ENCODE measurements around the gene CTSF.
"Not testable (repeated sequence)": the region's sequence is repeated elsewhere in the genome, so short reads cannot be mapped to it uniquely, and the experiment has no call there.

The CTSF gene

DNA sequence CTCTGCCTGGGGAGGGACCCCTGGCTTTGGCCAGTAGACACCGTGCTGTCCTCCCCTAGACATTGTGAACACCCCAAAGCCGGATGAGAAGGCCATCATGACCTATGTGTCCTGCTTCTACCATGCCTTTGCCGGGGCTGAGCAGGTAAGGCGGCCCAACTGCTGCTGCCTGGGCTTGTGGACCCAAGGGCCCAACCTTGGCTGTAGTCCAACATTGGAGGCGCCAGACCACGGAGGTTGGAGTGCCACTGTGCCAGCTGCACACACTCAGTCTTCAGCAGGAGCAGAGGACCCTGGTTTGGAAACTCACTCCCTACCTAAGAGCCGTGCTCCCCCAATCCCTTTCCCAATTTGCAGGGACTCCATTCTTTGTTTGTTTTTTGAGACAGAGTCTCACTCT is 12.3 kb downstream of the CTSF start:
- no peak for DNase-seq

DNA sequence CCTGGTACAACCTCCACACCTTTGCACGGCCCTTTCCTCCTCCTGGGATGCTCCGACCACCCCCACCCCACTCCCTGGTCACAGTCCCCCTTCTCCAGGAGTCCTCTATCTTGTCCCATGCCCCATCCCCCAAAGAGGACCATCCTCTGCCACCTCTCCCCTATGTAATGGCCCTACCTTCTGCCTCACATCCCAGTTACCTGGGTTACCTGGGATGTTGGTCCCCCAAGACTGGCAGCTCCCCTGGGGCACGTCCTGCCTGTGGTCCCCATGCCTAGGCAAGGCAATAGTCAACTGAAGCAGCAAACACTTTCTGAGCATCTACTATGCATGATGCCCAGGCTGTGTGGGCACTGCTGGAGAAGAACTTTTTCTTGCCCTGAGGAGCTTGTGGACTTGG is 13.0 kb downstream of the CTSF start:
- DNase-seq = no peak

DNA sequence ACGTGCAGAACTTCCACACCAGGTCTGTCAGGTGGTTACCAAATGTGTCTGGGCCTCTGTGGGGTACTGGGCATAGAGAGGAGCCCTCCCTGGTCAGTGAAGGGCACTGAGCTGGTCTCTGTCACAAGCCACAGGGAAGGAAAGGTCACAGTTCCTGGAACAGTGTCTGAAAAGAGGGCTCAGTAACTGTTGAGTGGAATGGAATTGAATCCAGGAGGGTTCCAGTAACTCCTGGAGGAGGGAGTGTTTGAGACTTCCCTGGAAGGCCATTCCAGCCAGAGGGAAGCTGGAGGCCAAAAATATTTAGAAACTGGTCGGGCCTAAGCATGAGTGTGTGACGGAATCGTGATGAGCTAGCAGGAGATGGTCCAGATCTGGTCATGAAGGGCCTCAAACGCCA is 13.8 kb downstream of the CTSF start:
- DNase-seq = no peak

DNA sequence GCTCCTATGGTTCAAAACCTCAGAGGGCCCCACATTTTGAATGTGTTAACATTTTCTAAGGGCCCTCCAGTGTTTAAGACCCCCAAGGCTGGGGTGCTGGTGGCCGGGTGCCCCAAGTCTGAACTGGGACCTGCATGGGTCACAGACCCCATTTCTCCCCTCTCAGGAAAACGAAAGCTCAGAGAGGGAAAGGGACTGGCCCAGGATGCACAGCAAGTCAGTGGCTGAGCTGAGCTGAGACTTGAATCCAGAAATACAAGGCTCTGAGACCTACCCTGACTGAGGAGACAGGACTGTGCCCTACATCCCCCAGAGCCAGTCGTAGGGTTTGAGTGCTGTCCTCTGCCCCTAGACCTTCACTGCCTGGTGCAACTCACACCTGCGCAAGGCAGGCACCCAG is 17.5 kb downstream of the CTSF start:
- DNase-seq = no peak

DNA sequence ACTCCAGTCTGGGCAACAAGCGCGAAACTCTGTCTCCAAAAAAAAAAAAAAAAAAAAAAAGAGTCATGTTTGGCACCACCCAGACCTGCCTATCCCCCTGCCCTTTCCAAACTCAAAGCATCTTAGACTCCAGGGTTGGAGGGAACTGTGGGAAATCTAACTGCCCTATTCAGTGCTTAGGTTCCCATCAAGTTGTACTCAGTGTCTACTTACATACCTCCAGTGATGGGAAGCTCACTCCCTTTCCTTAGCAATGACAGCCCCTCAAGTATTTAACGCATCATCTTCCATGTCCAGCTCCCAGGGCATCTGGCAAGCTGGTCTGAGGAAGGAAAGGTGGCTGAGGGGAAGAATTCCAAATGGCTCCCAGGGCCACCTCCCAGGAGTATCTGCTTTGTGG is 18.7 kb downstream of the CTSF start:
- no peak for DNase-seq

DNA sequence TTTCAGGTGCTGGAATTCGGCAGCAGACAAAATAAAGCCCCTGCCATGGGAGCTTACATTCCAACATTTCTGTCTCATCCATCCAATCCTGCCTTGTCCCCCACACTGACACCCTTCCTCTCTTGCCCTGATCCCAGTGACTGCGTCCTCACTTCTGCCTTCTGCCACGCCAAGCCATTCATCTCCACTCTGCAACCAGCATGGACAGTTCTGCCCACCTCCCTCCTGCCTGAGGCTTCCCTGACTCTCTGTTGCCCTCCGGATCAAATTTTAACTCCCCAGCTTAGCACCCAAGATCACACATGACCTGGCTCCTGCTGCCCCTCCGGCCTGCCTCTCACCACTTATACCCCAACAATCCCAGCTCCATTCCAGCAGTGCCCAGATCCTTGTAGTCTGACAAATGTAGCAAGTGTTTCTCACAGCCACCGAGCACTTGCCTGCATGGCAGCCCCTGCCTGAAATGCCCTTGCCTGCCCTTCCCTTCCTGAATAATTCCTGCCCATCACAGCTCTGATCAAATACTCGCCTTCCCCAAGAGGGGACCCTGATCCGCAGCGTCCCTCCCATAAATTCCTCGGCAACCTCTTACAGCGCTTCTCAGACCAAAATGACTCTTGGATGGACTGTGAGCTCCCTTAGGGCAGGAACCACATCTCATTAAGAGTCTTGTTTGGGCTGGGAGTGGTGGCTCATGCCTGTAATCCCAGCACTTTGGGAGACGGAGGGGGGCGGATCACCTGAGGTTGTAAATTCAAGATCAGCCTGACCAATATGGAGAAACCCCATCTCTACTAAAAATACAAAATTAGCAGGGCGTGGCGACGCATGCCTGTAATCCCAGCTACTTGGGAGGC is 19.4 kb downstream of the CTSF start:
- DNase-seq = no peak

DNA sequence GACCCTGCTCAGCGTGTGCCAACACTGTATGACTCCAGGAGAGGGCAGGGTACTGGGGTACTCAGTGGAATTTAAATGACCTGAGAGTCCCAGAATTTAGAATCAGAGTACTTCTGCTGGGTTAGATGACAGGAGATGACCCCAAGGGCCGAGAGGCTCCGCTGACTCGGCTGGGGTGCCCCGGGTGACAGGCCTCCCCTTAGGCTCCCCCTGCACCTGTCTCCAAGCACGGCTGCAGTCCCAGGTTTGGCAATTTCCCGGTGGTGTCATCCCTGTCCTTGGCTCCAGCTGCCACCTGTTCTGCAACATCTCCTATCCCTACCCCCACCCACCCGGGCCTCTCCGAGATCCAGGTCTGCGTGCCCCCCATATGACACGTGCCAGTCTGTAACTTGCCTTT is 20.4 kb downstream of the CTSF start:
- no peak for DNase-seq

DNA sequence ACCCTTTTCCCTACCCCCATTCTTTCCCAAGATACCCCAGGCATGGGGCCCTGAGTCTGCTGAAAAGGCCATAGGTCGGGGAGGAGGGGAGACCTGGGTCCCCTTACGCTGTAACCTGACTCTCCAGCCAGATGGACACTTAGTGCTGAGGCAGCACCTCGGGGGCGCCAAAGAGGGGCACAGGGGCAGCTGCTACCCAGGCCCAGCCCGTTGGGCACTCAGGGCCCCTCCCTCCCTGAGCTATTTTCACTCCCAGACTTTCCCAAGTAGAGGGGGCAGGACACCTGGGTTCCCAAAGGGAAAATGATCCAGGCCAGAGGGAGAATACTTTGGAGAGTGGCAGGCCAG is 20.8 kb downstream of the CTSF start:
- no peak for DNase-seq

DNA sequence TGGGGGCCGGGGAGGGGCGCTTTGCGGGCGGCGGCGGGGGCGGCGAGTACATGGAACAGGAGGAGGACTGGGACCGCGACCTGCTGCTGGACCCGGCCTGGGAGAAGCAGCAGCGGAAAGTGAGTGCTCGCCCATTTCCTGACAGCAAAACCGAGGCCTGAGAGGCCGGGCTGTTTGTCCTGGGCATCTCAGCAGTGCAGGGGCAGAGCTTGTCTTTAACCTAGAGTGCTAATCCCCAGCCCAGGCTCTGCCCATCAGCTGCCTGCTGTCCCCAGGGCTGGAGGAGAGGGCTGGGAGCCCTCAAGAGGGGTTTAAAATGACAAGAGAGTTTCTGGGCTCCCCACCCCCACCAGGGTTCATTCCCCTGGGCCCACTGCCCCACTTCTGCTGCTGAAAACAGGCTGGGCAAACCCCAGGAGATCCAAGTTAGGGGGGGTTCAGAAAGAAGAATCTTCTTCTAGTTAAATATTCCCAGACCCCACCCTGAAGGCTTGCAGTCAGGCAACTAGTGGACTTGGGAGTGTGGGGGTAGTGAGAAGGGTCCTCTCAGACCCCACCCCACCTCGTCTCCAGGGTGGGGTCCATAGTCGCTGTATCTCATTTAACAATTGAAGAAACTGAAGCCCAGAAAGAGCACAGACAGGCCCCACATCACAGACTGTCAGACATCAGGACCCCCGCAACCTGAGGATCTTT is 21.3 kb downstream of the CTSF start:
- no peak for DNase-seq

DNA sequence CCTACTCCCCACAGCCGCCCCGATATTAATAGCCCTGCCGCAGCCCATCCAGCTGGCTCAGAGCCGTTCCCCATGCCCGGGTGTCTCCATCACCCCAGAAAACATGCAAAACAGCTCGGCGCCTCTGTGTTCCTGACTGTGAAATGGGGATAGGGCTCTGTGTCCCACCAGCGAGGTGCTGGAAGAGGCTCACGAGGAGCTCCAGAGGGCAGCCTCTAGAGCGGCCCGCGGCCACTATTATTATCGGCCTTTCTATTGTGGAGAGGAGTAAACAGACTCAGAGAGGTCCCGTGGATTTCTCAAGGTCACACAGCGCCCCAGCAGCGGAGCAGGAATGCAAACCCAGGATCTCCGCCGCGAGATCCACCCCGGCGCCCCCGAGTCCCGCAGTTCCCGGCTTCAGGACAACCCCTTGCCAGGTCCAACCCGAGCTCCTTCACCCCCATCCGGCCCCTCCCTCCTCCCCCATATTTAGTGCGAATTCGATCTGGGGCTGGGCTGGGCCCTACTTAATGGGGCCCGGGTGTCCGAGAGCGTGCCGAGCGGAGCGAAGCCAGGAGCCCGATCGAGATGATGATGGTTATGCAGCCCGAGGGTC is 21.9 kb downstream of the CTSF start, which contains the start of gene ACTN3:
TSS of gene ACTN3 (plus strand) at position 536 of the 598 bp plus-strand sequence. CDS start at position 571, 35 bp downstream.
- DNase-seq = no peak

DNA sequence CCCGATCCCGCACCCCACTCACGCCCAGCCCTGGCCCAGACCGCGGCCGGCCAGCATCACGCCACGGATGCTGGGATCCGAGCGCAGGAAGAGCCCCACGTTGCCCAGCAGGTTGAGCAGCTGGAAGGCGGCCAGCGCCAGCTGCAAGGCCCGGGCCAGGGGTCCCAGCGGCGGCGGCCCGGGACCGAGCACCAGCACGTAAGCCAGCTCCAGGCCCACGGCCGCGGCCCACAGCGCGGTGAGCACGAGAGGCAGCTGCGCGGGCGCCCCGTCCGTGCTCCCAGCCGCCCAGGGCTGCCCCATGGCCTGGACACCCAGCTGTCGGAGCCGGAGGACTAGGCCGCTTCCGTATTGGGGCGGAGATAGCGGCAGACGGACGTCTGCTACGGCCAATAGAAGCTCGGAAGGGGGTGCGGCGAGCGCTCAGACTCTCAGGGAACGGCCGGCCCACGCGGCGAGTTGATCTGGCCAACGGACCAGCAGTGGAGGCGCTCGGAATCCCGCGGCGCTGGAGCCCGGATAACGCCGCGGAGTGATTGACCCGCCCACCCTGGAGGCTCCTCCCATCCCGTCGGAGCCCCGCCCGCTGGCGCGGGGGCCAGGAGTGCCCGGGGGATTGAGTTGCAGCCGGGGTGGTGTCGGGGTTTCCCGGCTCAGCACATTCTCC is 22.6 kb downstream of the CTSF start, which contains the start of gene ZDHHC24:
TSS of gene ZDHHC24 (minus strand) at position 348 of the 667 bp plus-strand sequence. CDS start at position 303, 45 bp downstream.
- DNase-seq = peak; percentile 89

DNA sequence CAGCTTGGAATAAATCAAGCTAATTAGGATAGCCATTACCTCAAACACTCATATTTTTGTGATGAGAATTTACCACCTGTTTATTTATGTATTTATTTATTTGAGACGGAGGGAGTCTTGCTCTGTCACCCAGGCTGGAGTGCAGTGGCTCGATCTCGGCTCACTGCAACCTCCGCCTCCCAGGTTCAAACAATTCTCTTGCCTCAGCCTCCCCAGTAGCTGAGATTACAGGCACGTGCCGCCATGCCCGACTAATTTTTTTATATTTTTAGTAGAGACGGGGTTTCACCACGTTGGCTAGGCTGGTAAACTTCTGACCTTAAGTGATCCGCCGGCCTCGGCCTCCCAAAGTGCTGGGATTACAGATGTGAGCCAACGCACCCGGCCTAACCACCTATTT is 23.5 kb downstream of the CTSF start:
- not testable (repeated sequence) for DNase-seq

DNA sequence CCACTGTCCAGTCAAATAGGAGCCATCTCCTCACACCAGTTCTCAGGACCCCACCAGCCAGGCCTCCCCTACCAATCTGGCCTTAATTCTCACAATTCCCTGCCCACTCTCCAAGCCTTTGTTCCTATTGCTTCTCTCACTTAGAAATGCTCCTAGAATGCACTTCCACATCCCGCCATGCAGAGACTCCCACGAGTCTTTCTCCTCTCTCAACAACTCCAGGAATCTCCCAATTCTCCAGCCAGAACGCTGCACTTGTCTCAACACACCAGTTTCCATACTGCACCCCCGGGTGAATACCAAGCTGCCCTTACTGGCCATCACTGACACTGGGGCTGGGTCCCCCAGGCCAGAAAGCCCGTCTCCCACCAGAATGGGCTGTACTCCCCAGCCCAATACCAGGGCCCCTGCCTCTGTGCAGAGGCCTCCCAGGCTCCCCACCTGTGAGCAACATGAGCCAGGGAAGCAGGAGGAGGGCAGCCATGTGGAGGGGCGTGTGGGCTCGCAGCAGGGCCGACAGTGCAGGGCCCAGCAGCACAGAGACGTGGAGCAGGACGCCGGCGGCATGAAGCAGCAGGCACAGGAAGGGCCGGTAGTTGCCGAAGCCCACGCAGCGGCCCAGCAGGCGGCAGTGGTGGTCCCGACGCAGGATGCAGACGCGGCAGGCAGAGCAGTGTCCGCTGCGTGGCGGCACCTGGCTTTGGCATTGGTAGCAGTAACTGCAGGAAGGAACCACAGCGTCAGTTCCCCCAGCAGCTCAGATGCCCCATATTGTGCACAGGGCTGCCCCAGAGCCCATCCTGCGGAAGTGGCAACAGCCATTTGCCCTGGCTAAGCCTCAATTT is 24.9 kb downstream of the CTSF start:
- DNase-seq = peak; percentile 23

DNA sequence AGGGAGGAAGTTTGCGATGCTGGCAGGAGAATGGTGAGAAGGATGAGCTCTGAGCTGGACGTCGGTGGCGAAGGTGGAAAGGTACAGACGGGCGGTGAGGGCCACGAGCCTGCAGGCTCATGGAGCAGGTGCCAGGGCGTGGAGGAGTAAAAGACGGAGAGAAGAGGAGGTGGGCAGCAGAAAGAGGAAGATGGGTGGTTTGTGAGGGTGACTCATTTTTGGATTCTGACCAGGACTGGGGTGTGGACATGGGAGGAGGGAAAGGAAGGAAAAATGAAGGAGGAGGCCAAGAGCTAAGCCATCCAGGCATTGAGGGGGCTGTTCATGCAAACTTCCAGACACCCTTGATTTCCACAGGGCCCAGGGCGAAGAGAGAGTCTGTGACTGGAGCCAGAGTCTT is 26.0 kb downstream of the CTSF start:
- DNase-seq = no peak

DNA sequence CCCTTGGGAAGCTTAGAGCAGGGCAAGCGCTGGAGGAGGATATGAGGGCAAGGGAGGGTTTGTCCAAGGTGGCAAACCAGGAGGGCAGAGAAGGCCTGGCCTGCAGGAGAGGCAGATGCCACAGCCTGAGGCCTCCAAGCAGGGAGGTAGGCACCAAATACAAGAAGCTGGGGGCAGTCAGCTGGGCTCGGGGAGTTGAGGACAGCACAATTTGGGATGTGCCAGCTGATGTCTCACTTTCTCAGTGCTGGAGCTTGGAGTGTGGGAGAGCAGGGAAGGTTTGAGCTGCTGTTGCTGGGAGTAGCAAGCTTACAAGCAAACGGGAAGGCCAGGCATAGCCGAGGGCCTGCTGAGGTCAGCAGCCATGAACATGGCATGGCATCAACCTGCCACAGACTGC is 26.5 kb downstream of the CTSF start:
- no peak for DNase-seq

DNA sequence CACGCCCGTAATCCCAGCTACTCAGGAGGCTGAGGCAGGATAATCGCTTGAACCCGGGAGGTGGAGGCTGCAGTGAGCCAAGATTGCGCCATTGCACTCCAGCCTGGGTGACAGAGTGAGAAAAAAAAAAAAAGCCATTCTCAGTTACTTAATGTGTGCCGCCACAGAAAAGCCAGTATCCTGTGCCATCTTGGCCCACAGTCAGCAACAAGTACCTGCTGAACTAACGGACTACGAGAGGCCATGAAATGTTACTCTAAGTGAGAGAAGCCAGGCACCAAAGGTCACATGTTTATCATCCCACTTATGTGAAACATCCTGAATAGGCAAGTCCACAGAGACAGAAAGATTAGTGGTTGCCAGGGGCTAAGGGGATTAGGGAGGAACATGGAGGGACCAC is 27.8 kb downstream of the CTSF start:
- DNase-seq = not testable (repeated sequence)

DNA sequence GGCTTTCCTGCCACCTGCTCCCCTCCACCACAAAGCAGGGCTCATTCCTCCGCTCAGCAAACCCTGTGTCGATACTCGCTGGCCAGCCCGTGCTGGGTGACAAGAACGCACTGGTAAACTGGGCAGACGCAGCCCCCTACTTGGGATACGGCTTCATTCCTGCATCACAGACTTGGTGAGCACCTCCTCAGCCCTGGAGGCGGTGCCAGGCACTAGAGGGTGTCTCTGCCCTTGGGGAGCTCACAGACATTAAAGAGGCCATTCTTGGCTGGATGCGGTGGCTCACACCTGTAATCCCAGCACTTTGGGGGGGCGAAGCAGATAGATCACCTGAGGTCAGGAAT is 28.6 kb downstream of the CTSF start:
- DNase-seq = no peak

DNA sequence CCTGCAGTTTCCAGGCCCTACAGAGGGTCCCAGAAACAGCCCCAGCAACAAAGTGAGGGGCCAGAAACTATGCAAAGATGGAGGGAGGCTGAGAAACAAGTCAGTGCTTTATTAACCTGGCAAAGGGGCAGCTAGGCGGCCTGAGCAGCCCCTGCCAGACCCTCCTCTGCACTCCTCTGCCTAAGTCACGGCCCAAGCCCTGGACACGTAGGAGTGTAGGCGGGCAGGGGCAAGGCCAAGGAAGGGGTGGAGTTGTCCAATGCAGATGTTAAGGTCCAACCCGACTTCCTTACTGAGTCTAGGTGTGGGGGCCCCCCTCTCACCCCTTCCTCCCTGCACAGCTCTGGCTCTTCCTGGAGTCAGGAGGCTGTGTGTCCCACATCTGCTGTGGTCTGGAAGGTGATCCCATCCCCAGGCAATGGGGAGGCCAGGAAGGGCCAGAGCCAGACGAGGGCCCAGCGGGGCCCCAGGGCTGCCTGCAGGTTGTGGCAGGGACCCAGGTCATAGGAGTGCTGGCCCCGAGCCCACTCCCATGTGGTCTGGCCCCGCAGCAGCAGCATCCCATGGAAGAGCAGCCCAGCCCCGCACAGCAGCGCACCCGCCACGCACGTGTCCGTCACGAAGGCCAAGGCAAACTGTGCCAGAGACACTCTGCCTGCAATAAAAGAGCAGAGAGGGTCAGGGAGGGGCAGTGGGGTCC is 29.1 kb downstream of the CTSF start:
- DNase-seq = no peak

DNA sequence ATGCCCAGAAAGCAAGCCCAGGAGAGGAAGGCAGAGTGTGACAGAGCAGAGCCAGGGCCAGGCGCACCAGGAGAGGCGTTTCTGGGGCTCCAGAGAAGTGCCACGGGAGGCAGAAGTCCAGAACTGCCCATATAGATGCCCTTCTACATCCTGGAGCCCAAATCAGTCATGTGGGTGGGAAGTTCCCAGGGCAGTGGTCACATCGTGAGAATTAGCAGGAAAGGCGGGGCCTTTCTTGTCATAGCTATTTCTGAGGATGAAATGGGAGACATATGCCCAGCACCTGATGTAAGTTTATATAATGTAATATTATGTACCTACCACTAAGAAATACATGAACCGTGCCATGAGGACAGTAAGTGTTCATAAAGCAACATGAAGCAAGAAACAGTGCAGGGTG is 35.6 kb downstream of the CTSF start:
- no peak for DNase-seq

DNA sequence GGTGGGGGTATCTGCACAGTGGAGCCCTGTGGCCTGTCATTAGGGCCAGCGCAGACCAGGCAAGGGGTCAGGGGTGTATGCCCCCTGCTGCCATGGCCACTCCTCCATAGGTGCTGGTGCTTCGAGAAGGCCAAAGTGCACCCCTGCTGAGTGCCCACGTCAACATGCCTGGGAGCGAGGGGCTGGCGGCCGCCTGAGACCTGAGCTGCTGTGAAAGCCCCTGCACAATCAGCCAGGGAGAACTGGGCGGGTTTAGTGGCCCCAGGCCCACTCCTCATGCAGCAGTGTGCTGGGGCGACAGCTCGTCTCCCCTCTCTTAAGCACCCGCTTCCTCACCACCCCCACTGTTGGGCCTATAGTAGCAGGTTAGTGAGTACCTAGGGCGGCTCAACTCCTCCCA is 36.6 kb downstream of the CTSF start:
- no peak for DNase-seq

DNA sequence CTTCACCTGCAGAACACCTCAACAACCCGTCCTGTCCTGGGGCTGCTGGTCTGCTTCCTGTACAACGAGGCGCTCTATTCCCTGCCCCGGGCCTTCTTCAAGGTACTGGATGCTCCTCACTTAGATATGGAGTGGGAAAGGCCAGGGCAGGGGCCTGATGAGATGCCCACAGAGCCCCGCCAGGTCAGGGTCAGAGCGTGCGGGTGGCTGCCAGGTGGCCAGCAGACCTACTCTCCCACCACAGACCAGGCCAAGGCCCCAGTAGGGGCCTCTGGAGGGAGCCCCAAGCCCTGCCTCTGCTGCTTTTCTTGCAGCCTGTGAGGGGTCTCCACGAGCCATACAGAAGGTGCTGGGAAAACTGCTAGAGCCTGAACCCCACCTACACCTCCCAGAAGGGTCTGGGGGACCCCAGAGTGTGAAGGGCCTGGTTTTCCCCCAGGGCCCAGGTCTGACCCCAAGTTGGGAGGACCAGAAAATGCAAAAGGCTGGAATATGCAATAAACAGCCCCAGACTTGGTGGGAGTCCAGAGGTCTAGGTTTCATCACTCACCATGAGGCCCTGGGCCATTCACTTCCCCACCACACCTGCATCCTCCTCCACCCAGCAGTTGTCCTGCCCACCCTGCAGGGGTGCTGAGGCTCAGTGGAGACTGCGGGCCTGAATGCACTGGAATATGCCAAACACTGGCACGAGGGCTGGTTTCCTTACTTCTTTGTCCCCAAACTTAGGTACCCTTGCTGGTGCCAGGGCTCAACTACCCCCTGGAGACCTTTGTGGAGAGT is 37.3 kb downstream of the CTSF start:
- no peak for DNase-seq
